Caco-2 (cell line): Measurements from ENCODE around the gene ACTN2. TPM values are rescaled to one million over a fixed set of nuclear protein-coding genes. Genes with fewer than 3 reads are reported as not detected.

Experiments used
- BruUV-seq: library from RNA; stranded (reverse); fragments of 400-500 nt; replicated peaks from 2 replicates; lab custom pipeline; 2021; lab: Mats Ljungman, UMichigan
- CTCF ChIA-PET: fragments of 300-600 bp; sonication (Branson Sonifier 250); formaldehyde crosslinking; loops from one replicate; lab custom pipeline; 2022; ENCODE audit warnings: antibody characterized with exemption; lab: Charles Lee
- POLR2A ChIA-PET: fragments of 300-600 bp; sonication (Branson Sonifier 250); formaldehyde crosslinking; loops from one replicate; lab custom pipeline; 2022; ENCODE audit warnings: antibody characterized with exemption; lab: Charles Lee
- DNase-seq, 2 experiments: peaks; one replicate each; pipeline versions ENCODE4 v3.0.0 to v3.0.0-alpha.2; 2020 to 2022
- H3K27me3 ChIP-seq: replicated peaks from 2 replicates; pipeline ENCODE4 v1.6.0; 2011; ENCODE audit warnings: low read length; ENCODE audit not compliant: control insufficient read depth, insufficient read depth
- H3K36me3 ChIP-seq: 2 replicates; pipeline ENCODE4 v1.5.1; 2011; ENCODE audit warnings: low read length; ENCODE audit not compliant: control insufficient read depth, insufficient read depth
- H3K4me1 ChIP-seq: fragments of 250-450 bp; sonication (Bioruptor Pico); 2 replicates; pipeline ENCODE4 v1.5.1; 2020; ENCODE audit warnings: mild to moderate bottlenecking
- H3K4me3 ChIP-seq: 2 replicates; pipeline ENCODE4 v1.5.1; 2011; ENCODE audit warnings: low read depth, mild to moderate bottlenecking, control low read depth, low read length
- H3K9me3 ChIP-seq: fragments of 250-450 bp; sonication (Bioruptor Pico); 2 replicates; pipeline ENCODE4 v1.5.1; 2020; ENCODE audit warnings: mild to moderate bottlenecking, moderate library complexity
- H3K27ac Mint-ChIP-seq: one replicate; pipeline ENCODE4 v1.8.0; 2022; ENCODE audit warnings: mixed read lengths; ENCODE audit not compliant: unreplicated experiment
- H3K27me3 Mint-ChIP-seq: one replicate; pipeline ENCODE4 v1.8.0; 2022; ENCODE audit warnings: mixed read lengths; ENCODE audit not compliant: insufficient read depth, unreplicated experiment
- H3K36me3 Mint-ChIP-seq: one replicate; pipeline ENCODE4 v1.8.0; 2022; ENCODE audit warnings: mild to moderate bottlenecking, mixed read lengths; ENCODE audit not compliant: insufficient read depth, unreplicated experiment
- H3K4me1 Mint-ChIP-seq: one replicate; pipeline ENCODE4 v1.8.0; 2022; ENCODE audit warnings: low read depth, mixed read lengths; ENCODE audit not compliant: unreplicated experiment
- H3K4me3 Mint-ChIP-seq: one replicate; pipeline ENCODE4 v1.8.0; 2022; ENCODE audit warnings: mild to moderate bottlenecking, moderate library complexity, mixed read lengths; ENCODE audit not compliant: unreplicated experiment
- H3K9me3 Mint-ChIP-seq: one replicate; pipeline ENCODE4 v1.8.0; 2022; ENCODE audit warnings: mixed read lengths; ENCODE audit not compliant: unreplicated experiment
- CTCF ChIP-seq, 2 experiments: fragments of 200-600 bp in 1 of 2; IDR thresholded peaks; 1 replicate in 1 of 2; 2 replicates in 1 of 2; pipeline versions ENCODE4 v1.5.1 to v1.8.0; 2011 to 2022; ENCODE audit warnings: antibody characterized with exemption in 1 of 2, control low read depth in 1 of 2, inconsistent platforms in 1 of 2, low read depth in 1 of 2, low read length in 1 of 2, mild to moderate bottlenecking in 1 of 2, moderate library complexity in 1 of 2; ENCODE audit not compliant: insufficient read depth in 1 of 2, severe bottlenecking in 1 of 2, unreplicated experiment in 1 of 2
- intact Hi-C: fragments of 100-400 bp; cut with micrococcal nuclease; formaldehyde crosslinking; loops from one replicate; pipeline ENCODE4 v1.10.0; 2022; ENCODE audit not compliant: unreplicated experiment
- total RNA-seq: library from RNA; stranded (reverse); gene quantifications from 2 replicates; pipeline ENCODE4 v1.2.3, GENCODE V29; 2022

Gene ACTN2
- total RNA-seq, 1 experiment from 2014 or later, result not detected

GRCh38 chr1:236687273-236687672 lies 974 bp downstream of the ACTN2 start:
- BruUV-seq, result no TSS peak
- Mint-ChIP-seq H3K27ac (no peak overlapping the region), H3K27me3 (peaks cover 32% of the 10 kb centered on the region), H3K9me3 (peaks cover 13% of the 10 kb centered on the region), H3K4me1 (peaks cover 7% of the 10 kb centered on the region), H3K36me3 (peaks cover 5% of the 10 kb centered on the region), H3K4me3 (peak overlapping the region; percentile 40)
- TF ChIP-seq CTCF (IDR thresholded peaks at IDR 0.05; ENCODE audit: insufficient read depth in 1 of 2, low read depth in 1 of 2, low read length in 1 of 2, severe bottlenecking in 1 of 2, unreplicated experiment in 1 of 2), result no peak
- H3K27me3 ChIP-seq, result no peaks in the 10 kb centered on the region; the same call in 1 of the 2 replicates
- POLR2A ChIA-PET, result no interaction called here
- DNase-seq, result no peak
- H3K4me3 ChIP-seq, result no peak overlapping the region
- CTCF ChIA-PET, result no interaction called here
- H3K4me1 ChIP-seq, result no peaks in the 10 kb centered on the region
- H3K36me3 ChIP-seq, result no peaks in the 10 kb centered on the region
- intact Hi-C loops, result no loop called here
- no peaks in the 10 kb centered on the region for H3K9me3 ChIP-seq

GRCh38 chr1:236688705-236689104 lies 2.4 kb downstream of the ACTN2 start:
- TF ChIP-seq CTCF (IDR thresholded peaks at IDR 0.05; ENCODE audit: insufficient read depth in 1 of 2, low read depth in 1 of 2, low read length in 1 of 2, severe bottlenecking in 1 of 2, unreplicated experiment in 1 of 2), result no peak
- H3K9me3 Mint-ChIP-seq, result peaks cover 13% of the 10 kb centered on the region
- Histone ChIP-seq H3K9me3 (no peaks in the 10 kb centered on the region), H3K4me1 (no peaks in the 10 kb centered on the region), H3K36me3 (no peaks in the 10 kb centered on the region), H3K4me3 (no peak overlapping the region), H3K27me3 (no peaks in the 10 kb centered on the region; the same call in 1 of the 2 replicates)
- H3K27ac Mint-ChIP-seq, result no peak overlapping the region
- no peak for DNase-seq
- ChIA-PET POLR2A (no interaction called here), CTCF (no interaction called here)
- intact Hi-C loops, result no loop called here
- H3K4me3 Mint-ChIP-seq, result no peak overlapping the region
- H3K27me3 Mint-ChIP-seq, result peaks cover 29% of the 10 kb centered on the region
- BruUV-seq, result no TSS peak
- peaks cover 5% of the 10 kb centered on the region for H3K36me3 Mint-ChIP-seq
- peaks cover 7% of the 10 kb centered on the region for H3K4me1 Mint-ChIP-seq

- no peaks in the 10 kb centered on the region for H3K9me3 ChIP-seq
- ChIA-PET CTCF (no interaction called here), POLR2A (no interaction called here)
- intact Hi-C loops, result no loop called here
- H3K27me3 ChIP-seq, result no peaks in the 10 kb centered on the region; the same call in 1 of the 2 replicates
- no peaks in the 10 kb centered on the region for H3K36me3 ChIP-seq
- H3K4me1 ChIP-seq, result no peaks in the 10 kb centered on the region
- Mint-ChIP-seq H3K36me3 (peaks cover 5% of the 10 kb centered on the region), H3K27me3 (peaks cover 29% of the 10 kb centered on the region), H3K9me3 (peaks cover 13% of the 10 kb centered on the region), H3K4me1 (peaks cover 7% of the 10 kb centered on the region), H3K27ac (no peak overlapping the region), H3K4me3 (no peak overlapping the region)
- BruUV-seq, result no TSS peak
- H3K4me3 ChIP-seq, result no peak overlapping the region
- TF ChIP-seq CTCF (IDR thresholded peaks at IDR 0.05; ENCODE audit: insufficient read depth in 1 of 2, low read depth in 1 of 2, low read length in 1 of 2, severe bottlenecking in 1 of 2, unreplicated experiment in 1 of 2), result no peak
- DNase-seq, result no peak
These were observed 3.6 kb downstream of the ACTN2 start for GRCh38 chr1:236689713-236690569.
